K562 (cell line): ENCODE results near the gene HBP1. TPM values are rescaled to one million over a fixed set of nuclear protein-coding genes. Genes with fewer than 3 reads are reported as not detected.

Experiments
- BHLHE40 ChIP-seq: IDR thresholded peaks from 2 replicates; pipeline ENCODE4 v1.6.1; 2011; ENCODE audit warnings: low read length, improper control_type of control experiment
- CBX5 ChIP-seq: IDR thresholded peaks from 2 replicates; pipeline ENCODE4 v1.6.1; 2014; ENCODE audit warnings: low read depth, borderline replicate concordance
- DEAF1 ChIP-seq: fragments of 450-650 bp; formaldehyde crosslinking; IDR thresholded peaks from 2 replicates; pipeline ENCODE4 v1.4.0; 2020; ENCODE audit warnings: mild to moderate bottlenecking, moderate library complexity
- ETS1 ChIP-seq: conservative IDR thresholded peaks from 2 replicates; pipeline ENCODE4 v1.6.1; 2011; ENCODE audit warnings: low read depth, mild to moderate bottlenecking, low read length; ENCODE audit not compliant: control insufficient read depth
- HES1 ChIP-seq: fragments of 450-650 bp; IDR thresholded peaks from 2 replicates; pipeline ENCODE4 v1.6.1; 2016; ENCODE audit warnings: low read depth, mild to moderate bottlenecking, moderate library complexity
- NCOA1 ChIP-seq: fragments of 450-650 bp; IDR thresholded peaks from 2 replicates; pipeline ENCODE4 v1.6.1; 2016; ENCODE audit warnings: low read depth
- NCOA4 ChIP-seq: fragments of 450-650 bp; IDR thresholded peaks from 2 replicates; pipeline ENCODE4 v1.6.1; 2018; ENCODE audit warnings: mild to moderate bottlenecking; ENCODE audit not compliant: partially characterized antibody
- SETDB1 ChIP-seq: IDR thresholded peaks from one replicate; pipeline ENCODE4 v1.6.1; 2012; ENCODE audit warnings: low read length, control low read depth, inconsistent platforms
- ZBTB40 ChIP-seq, 2 experiments: fragments of 450-650 bp in 1 of 2; sonication (generic) in 1 of 2; formaldehyde crosslinking in 1 of 2; IDR thresholded peaks; 2 replicates each; pipeline versions ENCODE4 v1.7.1 to v1.9.0; 2016 to 2022; ENCODE audit warnings: inconsistent platforms in 1 of 2, mild to moderate bottlenecking in 1 of 2, missing genetic modification reagents in 1 of 2
- ZNF316 ChIP-seq: fragments of 450-650 bp; IDR thresholded peaks from 2 replicates; pipeline ENCODE4 v1.6.1; 2016
- ZNF785 ChIP-seq: fragments of 250-450 bp; sonication (Bioruptor Pico); IDR thresholded peaks from 2 replicates; pipeline ENCODE4 v1.4.0; 2020; ENCODE audit warnings: mild to moderate bottlenecking
- polyA plus RNA-seq, 8 experiments: library from polyadenylated mRNA; depleted of rRNA in 4 of 8; stranded (reverse) in 5 of 8; unstranded in 3 of 8; fragments of >200 nt; fragmentation: Nextera tagmentation in 2 of 8; fragmentation: Illumina TruSeq in 1 of 8; extraction: Ambion mirVana in 2 of 8; extraction: Trizol in 1 of 8; gene quantifications; 2 replicates each; pipeline versions ENCODE4 v1.2.1 to v1.2.3, GENCODE V29; 2011 to 2014; ENCODE audit warnings: inconsistent platforms in 1 of 8, missing spikeins in 1 of 8
- total RNA-seq, 7 experiments: library from RNA; depleted of rRNA in 6 of 7; stranded (reverse); fragments of >200 nt in 6 of 7; fragmentation: Illumina TruSeq in 2 of 7; extraction: Trizol in 2 of 7; gene quantifications; 2 replicates each; pipeline versions ENCODE4 v1.2.1 to v1.2.3, GENCODE V29; 2011 to 2021; ENCODE audit warnings: low replicate concordance in 1 of 7

The HBP1 gene
- total and polyA plus RNA-seq, 9 of the 15 experiments (the other 6 are each of a cell fraction or from before 2014, with no cell fraction given), result 18.7 to 59.9 (median 27.0) TPM

- 0 out of 2 replicates have a peak, but pooled peaks have one; percentile 11 for TF ChIP-seq CBX5
- peak; percentile 82 for TF ChIP-seq NCOA1
- no peak for TF ChIP-seq SETDB1
- peak; percentile 34; the same call in 1 of the 2 replicates for TF ChIP-seq DEAF1 (CRISPR knock-in tag)
- TF ChIP-seq NCOA4, result no peak
- peak; percentile 48; the same call in 1 of the 2 replicates for TF ChIP-seq HES1
- TF ChIP-seq ZNF785 (CRISPR knock-in tag), result no peak
- no peak for TF ChIP-seq ZBTB40 (IDR thresholded peaks at IDR 0.05)
- 0 out of 2 replicates have a peak, but pooled peaks have one; percentile 26 for TF ChIP-seq ZBTB40 (CRISPR knock-in tag; IDR thresholded peaks at IDR 0.05)
- TF ChIP-seq ETS1, result peak; percentile 90
- peak; percentile 96 for TF ChIP-seq BHLHE40
- no peak; the same call in 1 of the 2 replicates for TF ChIP-seq ZNF316
These were observed 582 bp downstream of the HBP1 start (continued) for GRCh38 chr7:107169120-107170050.
